Measurements from ENCODE around the gene TIMM21. TPM values are rescaled to one million over a fixed set of nuclear protein-coding genes. Genes with fewer than 3 reads are reported as not detected.

The TIMM21 gene
- total and polyA plus RNA-seq, 2 experiments from 2014 or later: 25.6 to 53.0 TPM

GRCh38 chr18:74204526-74205152 lies 56.3 kb downstream of the TIMM21 start:
- no peaks in the 10 kb centered on the region for H3K36me3 ChIP-seq (replicated peaks; ENCODE audit: insufficient read depth, low read depth)
- H2AFZ ChIP-seq: no peak overlapping the region
- H3K4me2 ChIP-seq: no peak overlapping the region
- no peak for DNase-seq (ENCODE audit: low spot score)
- no peak overlapping the region for H3K4me3 ChIP-seq
- H3K27me3 ChIP-seq: no peaks in the 10 kb centered on the region
- no peaks in the 10 kb centered on the region for H3K9me3 ChIP-seq (ENCODE audit: low read depth)
- H4K20me1 ChIP-seq (ENCODE audit: insufficient read depth, poor library complexity, severe bottlenecking): no peaks in the 10 kb centered on the region
- no peak for TF ChIP-seq EZH2phosphoT487 (IDR thresholded peaks at IDR 0.05; ENCODE audit: low read depth, severe bottlenecking, unreplicated experiment)
- TF ChIP-seq CTCF (IDR thresholded peaks at IDR 0.05; ENCODE audit: poor library complexity): no peak
- TF ChIP-seq EZH2 (IDR thresholded peaks at IDR 0.05; ENCODE audit: borderline replicate concordance): no peak
- no peak overlapping the region for H3K27ac ChIP-seq
- H3K79me2 ChIP-seq: no peaks in the 10 kb centered on the region
- H3K4me1 ChIP-seq (ENCODE audit: insufficient read depth): no peaks in the 10 kb centered on the region
- 88% methylated on average over 4 of the region's 5 CpGs for WGBS (ENCODE audit: low lambda C conversion rate, missing lambda C conversion rate)
- no peaks in the 10 kb centered on the region for H3K9me2 ChIP-seq (replicated peaks; ENCODE audit: insufficient read depth)

Other genes with a start within 250 kb of the TIMM21 start
- gene FBXO15, start 689 bp upstream of the TIMM21 start, total RNA-seq: 0.48 and 0.93 TPM in 2 replicates
- 0.69 and 0.84 TPM in 2 replicates for gene FBXO15, start 689 bp upstream of the TIMM21 start, polyA plus RNA-seq
- gene CYB5A, start 143.4 kb downstream of the TIMM21 start, total RNA-seq: 259 and 273 TPM in 2 replicates
- 358 and 457 TPM in 2 replicates for gene CYB5A, start 143.4 kb downstream of the TIMM21 start, polyA plus RNA-seq
- not detected in 2 replicates for gene C18orf63, start 167.3 kb downstream of the TIMM21 start, total RNA-seq
- gene C18orf63, start 167.3 kb downstream of the TIMM21 start, polyA plus RNA-seq: not detected in 2 replicates

All from hepatocyte (in vitro differentiated cells).